ENCODE results near the gene RASAL3. TPM values are rescaled to one million over a fixed set of nuclear protein-coding genes. Genes with fewer than 3 reads are reported as not detected.
A peak's percentile ranks its signal among the peaks of the same experiment; 100 is the strongest.

Gene RASAL3
- total and polyA plus RNA-seq, 4 experiments from 2014 or later, result 37.4 to 238 (median 167) TPM

- H3K36me3 Mint-ChIP-seq, result peaks cover 19 to 24% of the 10 kb centered on the region in 2 donors
- peak overlapping the region; percentile 41 for H3K27ac ChIP-seq (ENCODE audit: low read depth, low read length)
- peaks cover 0 to 2% (median 0%) of the 10 kb centered on the region in 8 donors for H3K9me3 Mint-ChIP-seq
- no peaks in the 10 kb centered on the region for H3K27me3 Mint-ChIP-seq
- H3K27ac Mint-ChIP-seq, result peak overlapping the region; percentile 56 to 90 (median 85)
- peaks cover 20% of the 10 kb centered on the region for H3K4me1 ChIP-seq (ENCODE audit: insufficient read depth, low read length)
- no peak for DNase-seq
- H3K36me3 ChIP-seq (ENCODE audit: insufficient read depth, low read length), result peaks cover 13% of the 10 kb centered on the region
- no peaks in the 10 kb centered on the region for H3K9me3 ChIP-seq (ENCODE audit: control insufficient read depth in 1 of 2, low read length in 2 of 2)
- CTCF ChIA-PET (ENCODE audit: partially characterized antibody), result interaction anchor here (4.2 kb wide), 1 partner anchor 30 kb away, joined by 17 read pairs; the partner anchor contains the start of gene AKAP8L
- intact Hi-C loops (cut with micrococcal nuclease), result no loop called here
- peaks cover 8 to 27% (median 20%) of the 10 kb centered on the region in 4 donors for H3K4me1 Mint-ChIP-seq
- H3K4me3 Mint-ChIP-seq, result peak overlapping the region; percentile 60 to 80 (median 78)
- peak overlapping the region in 1 of 2 donors; percentile 63 for H3K4me3 ChIP-seq (ENCODE audit: low read length in 2 of 2)
- H3K27me3 ChIP-seq (ENCODE audit: insufficient read depth, low read length), result no peaks in the 10 kb centered on the region
- POLR2A ChIA-PET (ENCODE audit: partially characterized antibody), result interaction anchor here (0.6 to 9.0 kb wide), 10 partner anchors 16 to 107 kb away, joined by 3 to 180 read pairs (median 12); partner anchors contain the start of genes AKAP8, AKAP8L and RASAL3
Measured at GRCh38 chr19:15448778-15449619, 15.3 kb downstream of the RASAL3 start.

- Mint-ChIP-seq H3K36me3 (peaks cover 12 to 16% of the 10 kb centered on the region in 2 donors), H3K4me3 (peak overlapping the region; percentile 60 to 80 (median 78)), H3K27ac (peak overlapping the region; percentile 56 to 90 (median 85)), H3K9me3 (peaks cover 0 to 2% (median 0%) of the 10 kb centered on the region in 8 donors), H3K4me1 (peaks cover 9 to 21% (median 19%) of the 10 kb centered on the region in 4 donors), H3K27me3 (no peaks in the 10 kb centered on the region)
- Histone ChIP-seq H3K36me3 (ENCODE audit: insufficient read depth, low read length) (peaks cover 5% of the 10 kb centered on the region), H3K4me1 (ENCODE audit: insufficient read depth, low read length) (peaks cover 16% of the 10 kb centered on the region), H3K27me3 (ENCODE audit: insufficient read depth, low read length) (no peaks in the 10 kb centered on the region), H3K9me3 (ENCODE audit: control insufficient read depth in 1 of 2, low read length in 2 of 2) (no peaks in the 10 kb centered on the region), H3K27ac (ENCODE audit: low read depth, low read length) (no peak overlapping the region), H3K4me3 (ENCODE audit: low read length in 2 of 2) (no peak overlapping the region)
- ChIA-PET CTCF (ENCODE audit: partially characterized antibody) (interaction anchor here (4.2 kb wide), 1 partner anchor 29 kb away, joined by 17 read pairs; the partner anchor contains the start of gene AKAP8L), POLR2A (ENCODE audit: partially characterized antibody) (interaction anchor here (0.6 to 9.0 kb wide), 7 partner anchors 10 to 69 kb away, joined by 3 to 180 read pairs (median 3); partner anchors contain the start of gene RASAL3)
- DNase-seq, result no peak
- intact Hi-C loops (cut with micrococcal nuclease), result no loop called here
Measured at GRCh38 chr19:15448044-15448777, 16.1 kb downstream of the RASAL3 start.

- CTCF ChIA-PET (ENCODE audit: partially characterized antibody), result interaction anchor here (1.0 to 4.2 kb wide), 2 partner anchors 11 to 28 kb away, joined by 3 to 17 read pairs; partner anchors contain the start of gene AKAP8L
- POLR2A ChIA-PET (ENCODE audit: partially characterized antibody), result interaction anchor here (1.2 to 9.0 kb wide), 3 partner anchors 11 to 18 kb away, joined by 3 to 180 read pairs (median 8); partner anchors contain the start of gene RASAL3
- peaks cover 11 to 14% of the 10 kb centered on the region in 2 donors for H3K36me3 Mint-ChIP-seq
- H3K4me3 ChIP-seq (ENCODE audit: low read length in 2 of 2), result no peak overlapping the region
- no peaks in the 10 kb centered on the region for H3K9me3 ChIP-seq (ENCODE audit: control insufficient read depth in 1 of 2, low read length in 2 of 2)
- no peak for DNase-seq
- no peak overlapping the region for H3K27ac ChIP-seq (ENCODE audit: low read depth, low read length)
- no peaks in the 10 kb centered on the region for H3K27me3 Mint-ChIP-seq
- H3K4me1 ChIP-seq (ENCODE audit: insufficient read depth, low read length), result peaks cover 16% of the 10 kb centered on the region
- no peaks in the 10 kb centered on the region for H3K36me3 ChIP-seq (ENCODE audit: insufficient read depth, low read length)
- peaks cover 0 to 2% (median 0%) of the 10 kb centered on the region in 8 donors for H3K9me3 Mint-ChIP-seq
- intact Hi-C loops (cut with micrococcal nuclease), result no loop called here
- H3K27ac Mint-ChIP-seq, result peak overlapping the region in 5 of 7 donors; percentile 44 to 89 (median 85)
- H3K4me3 Mint-ChIP-seq, result peak overlapping the region in 3 of 8 donors; percentile 21 to 49 (median 29)
- H3K4me1 Mint-ChIP-seq, result peaks cover 9 to 21% (median 19%) of the 10 kb centered on the region in 4 donors
- H3K27me3 ChIP-seq (ENCODE audit: insufficient read depth, low read length), result no peaks in the 10 kb centered on the region
Measured at GRCh38 chr19:15447057-15447456, 17.3 kb downstream of the RASAL3 start.

GRCh38 chr19:15445807-15446376 lies 18.5 kb downstream of the RASAL3 start:
- H3K27ac Mint-ChIP-seq, result peak overlapping the region in 2 of 7 donors; percentile 3 to 16
- no peak for DNase-seq

GRCh38 chr19:15445227-15445605 lies 19.1 kb downstream of the RASAL3 start:
- no peaks in the 10 kb centered on the region for H3K36me3 ChIP-seq (ENCODE audit: insufficient read depth, low read length)
- no peaks in the 10 kb centered on the region for H3K9me3 ChIP-seq (ENCODE audit: control insufficient read depth in 1 of 2, low read length in 2 of 2)
- peaks cover 9% of the 10 kb centered on the region for H3K4me1 ChIP-seq (ENCODE audit: insufficient read depth, low read length)
- H3K27me3 ChIP-seq (ENCODE audit: insufficient read depth, low read length), result no peaks in the 10 kb centered on the region
- Mint-ChIP-seq H3K4me3 (no peak overlapping the region), H3K9me3 (peaks cover 0 to under 1% (median 0%) of the 10 kb centered on the region in 8 donors), H3K4me1 (peaks cover 4 to 10% (median 7%) of the 10 kb centered on the region in 4 donors), H3K36me3 (peaks cover under 1 to 4% of the 10 kb centered on the region in 2 donors), H3K27ac (peak overlapping the region in 1 of 7 donors; percentile 16), H3K27me3 (no peaks in the 10 kb centered on the region)
- no peak for DNase-seq
- no peak overlapping the region for H3K27ac ChIP-seq (ENCODE audit: low read depth, low read length)
- no peak overlapping the region for H3K4me3 ChIP-seq (ENCODE audit: low read length in 2 of 2)
- ChIA-PET POLR2A (ENCODE audit: partially characterized antibody) (no interaction called here), CTCF (ENCODE audit: partially characterized antibody) (no interaction called here)
- intact Hi-C loops (cut with micrococcal nuclease), result no loop called here

More at GRCh38 chr19:15445807-15446376, 18.5 kb downstream of the RASAL3 start:
- intact Hi-C loops (cut with micrococcal nuclease), result no loop called here
- no peaks in the 10 kb centered on the region for H3K27me3 ChIP-seq (ENCODE audit: insufficient read depth, low read length)
- H3K4me3 ChIP-seq (ENCODE audit: low read length in 2 of 2), result no peak overlapping the region
- Mint-ChIP-seq H3K9me3 (peaks cover 0 to 2% (median 0%) of the 10 kb centered on the region in 8 donors), H3K27me3 (no peaks in the 10 kb centered on the region), H3K4me3 (no peak overlapping the region), H3K36me3 (peaks cover 4 to 6% of the 10 kb centered on the region in 2 donors), H3K4me1 (peaks cover 9 to 14% (median 14%) of the 10 kb centered on the region in 4 donors)
- no peaks in the 10 kb centered on the region for H3K36me3 ChIP-seq (ENCODE audit: insufficient read depth, low read length)
- no peak overlapping the region for H3K27ac ChIP-seq (ENCODE audit: low read depth, low read length)
- peaks cover 13% of the 10 kb centered on the region for H3K4me1 ChIP-seq (ENCODE audit: insufficient read depth, low read length)
- H3K9me3 ChIP-seq (ENCODE audit: control insufficient read depth in 1 of 2, low read length in 2 of 2), result no peaks in the 10 kb centered on the region
- POLR2A ChIA-PET (ENCODE audit: partially characterized antibody), result no interaction called here
- CTCF ChIA-PET (ENCODE audit: partially characterized antibody), result no interaction called here

- H3K27ac Mint-ChIP-seq, result no peak overlapping the region
- peaks cover 0 to 4% of the 10 kb centered on the region in 2 donors for H3K36me3 Mint-ChIP-seq
- no peaks in the 10 kb centered on the region for H3K36me3 ChIP-seq (ENCODE audit: insufficient read depth, low read length)
- H3K4me1 ChIP-seq (ENCODE audit: insufficient read depth, low read length), result peaks cover 6% of the 10 kb centered on the region
- H3K27ac ChIP-seq (ENCODE audit: low read depth, low read length), result no peak overlapping the region
- DNase-seq, result no peak
- CTCF ChIA-PET (ENCODE audit: partially characterized antibody), result no interaction called here
- no peak overlapping the region for H3K4me3 Mint-ChIP-seq
- H3K27me3 Mint-ChIP-seq, result no peaks in the 10 kb centered on the region
- H3K9me3 ChIP-seq (ENCODE audit: control insufficient read depth in 1 of 2, low read length in 2 of 2), result no peaks in the 10 kb centered on the region
- peaks cover 4 to 8% (median 6%) of the 10 kb centered on the region in 4 donors for H3K4me1 Mint-ChIP-seq
- intact Hi-C loops (cut with micrococcal nuclease), result no loop called here
- POLR2A ChIA-PET (ENCODE audit: partially characterized antibody), result no interaction called here
- no peak overlapping the region for H3K4me3 ChIP-seq (ENCODE audit: low read length in 2 of 2)
- H3K27me3 ChIP-seq (ENCODE audit: insufficient read depth, low read length), result no peaks in the 10 kb centered on the region
- no peaks in the 10 kb centered on the region for H3K9me3 Mint-ChIP-seq
Measured at GRCh38 chr19:15444505-15445226, 19.7 kb downstream of the RASAL3 start.
